HG02623 (cell line): ENCODE results near the gene PPIP5K2.
"Not testable (repeated sequence)": the region's sequence is repeated elsewhere in the genome, so short reads cannot be mapped to it uniquely, and the experiment has no call there.

Source experiments
- ATAC-seq: cut with Tn5 transposase; IDR thresholded peaks from one replicate; pipeline ENCODE4 v1.9.1; 2021; ENCODE audit warnings: moderate library complexity; ENCODE audit not compliant: unreplicated experiment

PPIP5K2 gene

DNA sequence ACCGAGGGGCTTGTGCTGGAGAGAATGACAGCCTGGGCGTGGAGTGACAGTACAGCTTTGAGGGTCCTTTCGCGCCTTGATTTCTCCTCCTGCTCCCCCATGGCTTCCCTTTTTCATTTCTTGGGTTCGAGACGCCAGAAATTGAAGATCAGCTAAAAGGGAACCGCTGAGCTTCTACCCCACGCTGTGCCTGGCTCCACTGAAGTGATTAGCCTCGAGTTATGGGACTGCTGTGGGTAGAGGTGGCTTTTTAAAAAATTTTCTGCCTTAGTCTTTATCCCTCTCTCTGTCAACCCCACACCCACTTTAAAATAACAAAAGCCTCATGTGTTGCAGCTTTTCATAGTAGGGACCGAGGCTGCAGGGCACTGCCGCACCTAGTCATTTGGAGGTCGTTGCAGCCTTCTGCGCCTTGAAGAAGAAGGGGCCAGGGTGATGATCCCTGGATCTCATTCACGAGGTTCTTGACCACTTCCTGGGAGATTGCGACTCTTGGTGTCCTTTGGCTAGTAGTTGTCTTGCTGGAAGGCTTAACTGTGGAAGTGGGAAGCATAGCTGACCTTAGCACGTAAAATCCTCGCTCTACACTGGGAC, 603 bp downstream of the PPIP5K2 start:
- no peak for ATAC-seq

DNA sequence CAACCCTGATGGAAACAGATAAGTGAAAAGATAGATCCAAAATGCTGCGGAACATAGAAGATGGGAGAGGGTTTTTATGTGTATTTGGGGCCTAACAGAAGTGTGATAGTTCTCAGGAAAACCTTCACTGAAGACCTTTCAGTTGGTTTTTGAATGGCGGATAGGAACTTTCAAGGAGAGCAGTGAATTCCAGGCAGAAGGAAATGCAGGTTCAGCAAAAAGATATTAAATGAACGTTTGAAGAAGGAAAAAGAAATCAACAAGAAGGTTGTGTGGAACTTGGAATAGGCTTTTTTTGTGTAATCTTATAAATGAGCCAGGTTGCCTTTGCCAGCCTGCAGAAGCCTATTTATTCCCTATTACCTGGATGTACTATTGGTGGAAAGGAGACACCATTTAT, 2.1 kb downstream of the PPIP5K2 start:
- no peak for ATAC-seq

DNA sequence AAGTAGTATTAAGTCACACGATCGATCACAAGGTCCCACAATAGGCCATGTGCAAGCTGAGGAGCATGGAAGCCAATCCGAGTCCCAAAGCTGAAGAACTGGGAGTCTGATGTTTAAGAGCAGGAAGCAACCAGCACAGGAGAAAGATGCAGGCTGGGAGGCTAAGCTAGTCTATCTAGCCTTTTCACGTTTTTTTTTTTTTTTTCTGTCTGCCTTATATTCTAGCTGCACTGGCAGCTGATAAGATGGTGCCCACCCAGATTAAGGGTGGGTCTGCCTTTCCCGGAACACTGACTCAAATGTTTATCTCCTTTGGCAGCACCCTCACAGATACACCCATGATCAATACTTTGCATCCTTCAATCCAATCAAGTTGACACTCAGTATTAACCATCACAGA, 6.5 kb downstream of the PPIP5K2 start:
- ATAC-seq = no peak

DNA sequence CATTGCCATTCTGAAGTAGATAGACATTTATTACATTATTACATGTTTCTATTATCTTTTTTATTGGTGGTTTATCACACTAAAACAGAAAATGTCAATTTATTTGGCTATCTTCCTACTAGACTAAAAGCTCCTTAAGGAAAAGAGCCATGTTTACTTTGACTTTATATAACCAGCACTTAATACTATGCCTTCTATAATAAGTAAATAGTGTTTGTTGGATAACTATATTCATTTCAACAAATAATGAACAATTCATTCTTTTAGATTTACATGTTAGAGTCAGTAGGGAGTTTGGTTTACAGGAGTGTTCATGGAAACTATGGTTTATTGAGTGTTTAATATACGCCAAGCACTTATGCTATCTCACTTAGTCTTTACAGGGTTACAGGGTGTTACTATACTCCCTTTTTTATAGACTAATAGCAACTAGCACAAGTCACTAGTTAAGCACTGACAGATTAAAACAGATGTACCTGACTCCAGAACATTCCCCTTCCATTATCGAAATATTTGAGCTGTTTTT, 7.3 kb downstream of the PPIP5K2 start:
- no peak for ATAC-seq

DNA sequence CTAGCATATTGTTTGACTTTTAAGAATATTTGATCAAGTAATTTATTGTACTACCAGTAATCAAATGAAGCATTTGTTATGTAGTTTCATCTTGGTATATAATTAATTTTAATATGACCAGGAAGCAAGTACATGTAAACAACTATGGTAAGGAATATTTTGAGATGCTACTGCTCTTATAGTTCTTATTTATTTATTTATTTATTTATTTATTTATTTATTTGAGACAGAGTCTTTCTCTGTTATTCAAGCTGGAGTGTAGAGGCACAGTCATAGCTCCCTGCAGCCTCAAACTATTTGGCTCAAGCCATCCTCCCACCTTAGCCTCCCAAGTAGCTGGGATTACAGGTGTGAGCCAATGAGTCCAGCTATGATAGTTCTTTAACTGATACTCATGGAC, 8.1 kb downstream of the PPIP5K2 start:
- ATAC-seq = no peak

DNA sequence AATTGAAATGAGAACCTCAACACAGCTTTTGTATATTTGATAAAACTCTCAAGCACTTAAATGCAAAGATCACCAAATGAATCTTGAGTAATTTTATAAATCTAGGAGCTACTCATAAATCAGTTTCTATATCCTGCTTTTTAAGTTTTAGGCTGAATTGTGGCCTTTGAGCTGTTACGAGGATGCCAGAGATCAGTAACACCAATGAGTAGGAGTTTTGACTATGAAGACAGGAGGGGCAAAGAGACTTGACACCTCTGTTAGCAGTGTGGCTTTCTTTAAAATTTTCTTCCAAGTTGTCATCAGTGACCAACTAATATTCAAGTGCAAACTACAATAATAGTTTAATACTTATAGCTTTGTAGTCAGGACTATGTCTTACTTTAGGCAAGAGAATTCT, 12.6 kb downstream of the PPIP5K2 start:
- ATAC-seq = no peak

DNA sequence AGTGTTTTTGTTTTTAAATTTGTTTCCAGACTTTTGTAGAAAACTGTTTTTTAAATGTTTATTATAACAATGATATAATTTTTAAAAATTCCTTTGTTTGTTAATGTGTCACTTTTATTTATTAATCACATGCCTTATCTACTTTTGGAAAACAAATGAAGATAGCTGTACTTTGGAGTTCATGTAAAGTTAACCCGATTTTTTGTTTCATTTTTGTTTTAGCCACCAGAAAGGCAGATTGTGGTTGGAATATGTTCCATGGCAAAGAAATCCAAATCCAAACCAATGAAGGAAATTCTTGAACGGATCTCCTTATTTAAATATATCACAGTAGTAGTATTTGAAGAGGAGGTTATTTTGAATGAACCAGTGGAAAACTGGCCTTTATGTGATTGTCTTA, 13.1 kb downstream of the PPIP5K2 start:
- no peak for ATAC-seq

DNA sequence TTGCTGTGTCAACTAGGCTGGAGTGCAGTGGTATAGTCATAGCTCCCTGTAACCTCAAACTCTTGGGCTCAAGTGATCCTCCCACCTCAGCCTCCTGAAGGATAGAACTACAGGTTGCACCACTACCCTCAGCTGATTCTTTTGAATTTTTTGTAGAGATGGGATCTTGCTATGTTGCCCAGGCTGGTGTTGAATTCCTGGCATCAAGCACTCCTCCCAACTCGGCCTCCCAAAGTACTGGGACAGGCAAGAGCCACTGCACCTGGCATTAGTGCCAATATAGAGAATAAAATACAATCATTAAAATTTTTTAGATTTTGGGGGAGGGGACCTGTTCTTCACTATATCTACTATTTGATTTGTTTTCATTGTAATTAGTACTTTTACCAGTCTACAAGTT, 15.4 kb downstream of the PPIP5K2 start:
- no peak for ATAC-seq

DNA sequence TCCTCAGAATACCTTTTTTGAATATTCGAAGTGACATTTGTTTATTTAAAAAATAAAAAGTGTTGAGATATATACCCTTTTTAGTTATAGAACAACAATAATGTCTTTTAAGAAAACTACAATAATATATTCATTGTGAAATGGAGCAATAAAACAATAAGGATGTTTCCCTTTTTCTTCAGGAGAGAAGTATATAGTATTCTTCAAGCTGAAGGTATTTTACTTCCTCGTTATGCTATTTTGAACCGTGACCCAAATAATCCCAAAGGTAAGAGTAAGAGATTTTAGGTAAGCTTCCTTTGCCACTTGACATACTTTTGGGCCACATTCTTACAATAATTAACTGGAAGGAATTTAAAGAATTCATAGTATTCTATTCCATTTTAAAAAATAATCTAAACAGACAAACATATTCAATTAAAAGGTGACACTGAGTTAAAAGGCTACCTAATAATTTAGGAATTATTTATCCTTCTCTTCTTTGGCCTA, 18.1 kb downstream of the PPIP5K2 start:
- ATAC-seq = no peak

DNA sequence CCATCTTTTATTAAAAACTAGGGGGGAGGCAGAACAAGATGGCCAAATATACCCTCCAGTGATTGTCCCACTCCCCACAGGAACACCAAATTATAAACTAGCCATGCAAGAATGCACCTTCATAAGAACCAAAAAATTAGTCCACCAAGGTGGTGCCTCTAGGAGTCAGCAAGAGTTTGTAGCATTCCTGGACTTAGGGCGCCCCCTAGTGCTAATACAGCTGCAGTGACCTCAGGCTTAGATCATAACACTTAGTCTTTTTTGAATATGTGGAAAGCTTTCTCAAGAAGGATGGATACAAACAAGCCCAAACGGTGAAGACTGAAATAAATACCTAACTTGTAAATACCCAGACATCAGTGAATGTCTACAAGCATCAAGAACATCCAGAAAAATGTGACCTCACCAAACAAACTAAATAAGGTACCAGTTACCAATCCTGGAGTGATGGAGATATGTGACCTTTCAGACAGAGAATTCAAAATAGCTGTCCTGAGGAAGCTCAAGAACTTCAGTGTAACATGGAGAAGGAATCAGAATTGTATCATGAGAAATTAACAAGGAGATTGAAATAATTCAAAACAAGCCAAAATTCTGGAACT, 19.3 kb downstream of the PPIP5K2 start:
- peak; percentile 96 for ATAC-seq

DNA sequence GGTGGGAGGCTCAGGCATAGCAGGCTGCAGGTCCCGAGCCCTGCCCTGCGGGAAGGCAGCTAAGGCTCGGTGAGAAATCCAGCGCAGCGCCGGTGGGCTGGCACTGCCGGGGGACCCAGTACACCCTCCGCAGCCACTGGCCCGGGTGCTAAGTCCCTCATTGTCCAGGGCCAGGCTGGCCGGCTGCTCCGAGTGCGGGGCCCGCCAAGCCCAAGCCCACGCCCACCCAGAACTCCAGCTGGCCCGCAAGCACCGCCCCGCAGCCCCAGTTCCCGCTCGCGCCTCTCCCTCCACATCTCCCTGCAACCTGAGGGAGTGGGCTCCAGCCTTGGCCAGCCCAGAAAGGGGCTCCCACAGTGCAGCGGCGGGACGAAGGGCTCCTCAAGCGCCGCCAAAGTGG, 22.0 kb downstream of the PPIP5K2 start:
- not testable (repeated sequence) for ATAC-seq

DNA sequence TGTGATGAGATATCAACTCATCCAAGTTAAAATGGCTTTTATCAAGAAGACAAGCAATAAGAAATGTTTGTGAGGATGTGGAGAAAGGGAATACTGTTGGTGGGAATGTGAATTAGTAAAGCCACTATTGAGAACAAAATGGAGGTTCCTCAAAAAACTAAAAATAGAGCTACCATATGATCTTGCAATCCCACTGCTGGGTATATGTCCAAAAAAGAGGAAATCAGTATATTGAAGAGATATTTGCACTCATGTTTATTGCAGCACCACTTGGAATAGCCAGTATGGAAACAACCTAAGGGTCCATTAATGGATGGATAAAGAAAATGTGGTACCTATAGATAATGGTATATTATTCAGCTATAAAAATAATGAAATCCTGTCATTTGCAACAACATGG, 25.1 kb downstream of the PPIP5K2 start:
- no peak for ATAC-seq

DNA sequence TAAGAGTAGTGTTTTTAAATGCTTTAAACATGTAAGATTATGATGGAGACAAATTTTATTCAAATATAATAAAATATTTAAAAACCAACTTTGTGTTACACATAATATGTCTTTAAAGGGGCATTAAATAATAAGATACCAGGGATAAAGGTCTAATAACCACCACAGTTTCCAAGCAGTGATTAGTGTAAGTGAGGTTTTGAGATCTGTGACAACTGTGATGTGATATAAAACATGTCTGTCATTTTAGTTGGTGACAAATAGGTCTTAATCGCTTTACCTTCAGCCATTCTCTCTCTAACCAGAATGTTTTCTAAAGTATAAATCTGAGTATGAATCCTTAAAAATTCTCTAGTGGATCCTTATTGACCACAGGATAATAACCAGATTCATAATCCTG, 28.1 kb downstream of the PPIP5K2 start:
- no peak for ATAC-seq

DNA sequence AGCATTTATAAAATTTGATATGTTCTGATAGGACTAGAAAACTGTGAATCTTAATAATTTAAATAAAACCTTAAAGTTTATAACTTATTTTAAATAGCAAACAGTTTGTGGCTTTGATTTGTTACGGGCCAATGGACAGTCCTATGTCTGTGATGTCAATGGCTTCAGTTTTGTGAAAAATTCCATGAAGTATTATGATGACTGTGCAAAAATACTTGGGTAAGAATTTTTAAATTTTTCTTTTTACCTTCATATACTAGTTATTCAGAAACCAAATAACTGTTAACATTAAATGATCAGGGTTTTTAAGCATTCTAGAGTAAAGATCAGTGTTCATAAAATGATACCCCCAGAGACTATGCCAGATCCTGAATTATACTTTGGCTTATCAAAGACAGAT, 31.1 kb downstream of the PPIP5K2 start:
- no peak for ATAC-seq

DNA sequence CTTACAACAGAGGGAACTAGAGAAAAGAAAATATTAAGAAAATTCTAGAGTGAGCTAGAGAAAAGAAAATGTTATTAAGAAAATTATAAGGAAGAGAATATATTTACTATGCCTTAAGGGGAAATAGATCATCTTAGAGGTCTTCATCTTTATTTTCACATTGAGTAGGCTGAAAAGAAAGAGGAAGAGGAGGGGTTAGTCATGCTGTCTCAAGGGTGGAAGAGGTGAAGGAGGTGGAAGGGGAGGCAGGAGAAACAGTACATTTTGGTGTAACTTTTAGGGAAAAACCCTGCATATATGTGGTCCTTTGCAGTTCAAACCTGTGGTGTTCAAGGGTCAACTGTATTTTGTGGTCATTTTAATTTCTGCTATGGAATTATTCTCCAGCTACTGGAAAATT, 46.6 kb downstream of the PPIP5K2 start:
- no peak for ATAC-seq

DNA sequence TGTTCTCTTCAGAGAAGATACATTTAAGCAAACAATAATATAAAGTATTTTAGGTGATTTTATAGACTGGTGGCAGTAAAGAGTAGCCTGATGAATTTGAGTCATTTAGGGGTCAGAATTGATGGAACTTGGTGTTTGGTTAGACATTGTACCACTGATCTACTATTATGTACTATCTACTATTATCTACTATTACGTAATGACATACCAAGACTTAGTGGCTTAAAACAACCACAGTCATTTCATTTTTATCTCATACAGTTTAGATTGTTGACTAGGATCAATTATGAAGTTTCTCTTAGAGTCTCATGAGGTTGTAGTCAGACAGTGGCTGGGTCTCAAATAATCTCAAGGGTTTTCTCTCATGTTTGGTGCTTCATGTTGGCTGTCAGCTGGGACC, 54.0 kb downstream of the PPIP5K2 start:
- no peak for ATAC-seq

DNA sequence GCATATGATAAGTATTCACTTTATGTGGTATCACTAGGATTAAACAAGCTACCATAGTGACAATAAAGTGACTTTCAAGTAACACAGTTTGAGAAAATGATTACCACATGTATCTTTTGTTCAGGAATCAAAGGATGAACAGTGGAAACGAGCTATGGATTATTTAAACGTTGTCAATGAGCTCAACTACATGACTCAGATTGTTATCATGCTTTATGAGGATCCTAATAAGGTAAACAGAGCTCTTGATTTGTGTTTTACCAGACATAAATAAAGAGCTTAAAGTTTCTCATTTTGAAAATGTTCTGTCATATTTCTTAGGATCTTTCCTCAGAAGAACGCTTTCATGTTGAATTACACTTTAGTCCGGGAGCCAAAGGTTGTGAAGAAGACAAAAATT, 57.4 kb downstream of the PPIP5K2 start:
- ATAC-seq = no peak

DNA sequence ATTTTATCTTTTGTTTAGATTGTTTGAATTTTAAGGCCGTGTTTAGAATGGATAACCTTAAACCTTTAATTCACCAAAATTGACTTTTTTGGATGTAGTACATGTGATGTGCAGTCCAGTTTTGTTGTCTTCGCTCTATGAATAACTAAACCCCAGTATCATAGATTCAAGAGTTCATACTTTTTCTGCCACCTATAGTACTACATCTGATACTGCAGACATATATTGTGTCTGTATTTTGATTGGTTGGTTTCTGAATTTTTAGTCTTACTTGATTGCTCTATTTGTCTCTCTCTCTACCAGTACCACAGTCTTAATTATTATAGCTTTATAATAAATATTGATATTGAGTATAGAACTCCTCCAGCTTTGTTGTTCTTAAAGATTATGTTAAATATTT, 58.1 kb downstream of the PPIP5K2 start:
- ATAC-seq = no peak

DNA sequence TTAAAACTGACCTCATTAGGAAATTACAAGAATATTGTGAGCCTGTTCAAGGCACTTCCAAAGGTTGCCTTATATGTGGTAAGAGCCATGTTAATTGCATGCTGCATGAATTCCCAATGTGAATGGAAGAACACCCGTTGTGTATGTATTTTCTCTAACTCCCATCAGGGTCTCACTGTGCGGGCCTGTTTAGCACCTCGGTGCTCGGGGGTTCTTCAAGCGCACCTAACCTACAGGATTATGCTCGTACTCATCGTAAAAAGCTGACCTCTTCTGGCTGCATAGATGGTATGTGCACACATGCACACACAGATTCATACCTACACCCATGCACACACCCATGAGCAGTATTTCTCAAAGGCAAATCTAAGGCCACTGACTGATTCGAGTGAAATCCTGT, 66.1 kb downstream of the PPIP5K2 start:
- ATAC-seq = no peak

DNA sequence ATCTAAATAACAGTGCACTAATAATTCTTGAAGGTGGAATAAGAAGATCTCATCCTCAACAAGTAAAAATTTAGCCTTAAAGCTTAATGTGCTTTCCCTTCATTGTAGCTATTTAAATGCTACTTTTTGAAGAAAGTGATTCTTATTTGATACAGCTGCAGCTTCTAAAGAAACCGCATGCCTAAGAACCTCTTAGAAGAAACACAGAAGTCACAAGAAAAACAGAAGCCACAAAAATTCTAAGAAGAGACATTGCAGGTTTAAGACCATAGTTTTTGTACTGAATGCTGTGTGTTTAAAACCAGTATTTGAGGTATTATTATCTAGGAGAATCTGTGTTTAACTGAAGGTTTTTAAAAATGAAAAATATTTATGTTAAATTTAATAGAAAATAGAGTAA, 68.3 kb downstream of the PPIP5K2 start:
- ATAC-seq = no peak

DNA sequence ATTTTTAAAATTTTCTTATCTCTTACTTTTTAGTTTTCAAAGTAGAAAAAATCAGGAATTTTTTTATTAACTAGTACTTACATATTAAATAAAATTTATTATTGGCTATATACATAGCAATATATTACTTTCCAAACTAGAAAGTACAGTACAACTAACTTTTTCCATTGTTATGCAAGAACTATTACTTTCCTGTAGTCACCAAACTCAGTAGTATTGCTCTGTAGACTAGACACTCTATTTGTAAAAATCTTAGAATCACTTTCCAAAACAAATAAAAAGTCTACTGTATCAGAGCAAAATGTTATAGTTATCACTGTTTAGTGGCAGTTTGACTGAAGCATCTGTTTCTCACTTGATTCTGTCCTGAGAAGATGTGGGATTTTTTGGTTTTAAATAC, 83.1 kb downstream of the PPIP5K2 start:
- no peak for ATAC-seq

DNA sequence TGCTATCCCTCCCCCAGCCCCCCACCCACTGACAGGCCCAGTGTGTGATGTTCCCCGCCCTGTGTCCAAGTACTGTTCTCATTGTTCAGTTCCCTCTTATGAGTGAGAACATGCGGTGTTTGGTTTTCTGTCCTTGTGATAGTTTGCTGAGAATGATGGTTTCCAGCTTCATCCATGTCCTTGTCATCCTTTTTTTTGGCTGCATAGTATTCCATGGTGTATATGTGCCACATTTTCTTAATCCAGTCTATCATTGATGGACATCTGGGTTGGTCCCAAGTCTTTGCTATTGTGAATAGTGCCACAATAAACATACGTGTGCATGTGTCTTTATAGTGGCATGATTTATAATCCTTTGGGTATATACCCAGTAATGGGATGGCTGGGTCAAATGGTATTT, 84.9 kb downstream of the PPIP5K2 start:
- not testable (repeated sequence) for ATAC-seq
